OCI-LY7 (cell line): ENCODE results near the gene YY1AP1. TPM values are rescaled to one million over a fixed set of nuclear protein-coding genes. Genes with fewer than 3 reads are reported as not detected.

ENCODE experiments used
- BruUV-seq: library from RNA; stranded (reverse); fragments of 400-500 nt; replicated peaks from 2 replicates; lab custom pipeline; 2021; lab: Mats Ljungman, UMichigan
- CTCF ChIA-PET: fragments of 300-600 bp; sonication (Branson Sonifier 250); formaldehyde crosslinking; loops from one replicate; lab custom pipeline; 2022; ENCODE audit warnings: antibody characterized with exemption; ENCODE audit not compliant: unreplicated experiment; lab: Charles Lee
- POLR2A ChIA-PET: fragments of 300-600 bp; sonication (Branson Sonifier 250); formaldehyde crosslinking; loops from one replicate; lab custom pipeline; 2022; ENCODE audit warnings: antibody characterized with exemption; lab: Charles Lee
- DNase-seq: peaks from one replicate; pipeline ENCODE4 v3.0.0-alpha.2; 2015; ENCODE audit warnings: low spot score
- H2AFZ ChIP-seq: fragments of 200-600 bp; sonication (generic), shearing (Covaris generic); 2 replicates; pipeline ENCODE4 v1.6.1; 2014; ENCODE audit warnings: mild to moderate bottlenecking, antibody characterized with exemption, low read length, moderate library complexity
- H3K27ac ChIP-seq: fragments of 200-600 bp; sonication (generic); 2 replicates; pipeline ENCODE4 v1.5.1; 2014; ENCODE audit warnings: mixed run types, low read depth, mild to moderate bottlenecking, moderate library complexity, low read length, inconsistent platforms; ENCODE audit not compliant: poor library complexity, severe bottlenecking
- H3K36me3 ChIP-seq: fragments of 200-600 bp; sonication (generic); 2 replicates; pipeline ENCODE4 v1.6.1; 2014; ENCODE audit warnings: mild to moderate bottlenecking, antibody characterized with exemption, low read length, moderate library complexity, mixed read lengths; ENCODE audit not compliant: insufficient read depth
- H3K4me1 ChIP-seq: fragments of 200-600 bp; sonication (generic); 2 replicates; pipeline ENCODE4 v1.5.1; 2014; ENCODE audit warnings: mild to moderate bottlenecking, low read length; ENCODE audit not compliant: insufficient read depth, poor library complexity, severe bottlenecking
- H3K4me2 ChIP-seq: fragments of 200-600 bp; sonication (generic); 2 replicates; pipeline ENCODE4 v1.6.1; 2014; ENCODE audit warnings: mild to moderate bottlenecking, low read length
- H3K4me3 ChIP-seq: fragments of 200-600 bp; sonication (generic); 2 replicates; pipeline ENCODE4 v1.5.1; 2014; ENCODE audit warnings: mild to moderate bottlenecking, low read depth, low read length; ENCODE audit not compliant: poor library complexity, severe bottlenecking
- H3K79me2 ChIP-seq: fragments of 200-600 bp; sonication (generic); 2 replicates; pipeline ENCODE4 v1.6.1; 2016; ENCODE audit warnings: low read depth, mild to moderate bottlenecking, low read length, moderate library complexity, mixed read lengths; ENCODE audit not compliant: insufficient read depth
- H3K9me2 ChIP-seq: fragments of 200-600 bp; sonication (generic); 2 replicates; pipeline ENCODE4 v1.6.1; 2016; ENCODE audit warnings: mild to moderate bottlenecking, low read length, mixed read lengths; ENCODE audit not compliant: insufficient read depth
- H3K9me3 ChIP-seq: fragments of 200-600 bp; sonication (generic); 2 replicates; pipeline ENCODE4 v1.6.1; 2014; ENCODE audit warnings: mild to moderate bottlenecking, mixed run types, low read length, mixed read lengths
- H4K20me1 ChIP-seq: fragments of 200-600 bp; sonication (generic); 2 replicates; pipeline ENCODE4 v1.6.1; 2014; ENCODE audit warnings: mild to moderate bottlenecking, antibody characterized with exemption, low read length, moderate library complexity, mixed read lengths; ENCODE audit not compliant: insufficient read depth
- CTCF ChIP-seq: fragments of 200-600 bp; sonication (generic); conservative IDR thresholded peaks from 2 replicates; pipeline ENCODE4 v1.5.1; 2014; ENCODE audit warnings: mild to moderate bottlenecking, antibody characterized with exemption, low read length, moderate library complexity, mixed read lengths
- EZH2phosphoT487 ChIP-seq: fragments of 200-600 bp; sonication (generic); IDR thresholded peaks from 2 replicates; pipeline ENCODE4 v1.6.1; 2018; ENCODE audit warnings: low read depth, borderline replicate concordance, mild to moderate bottlenecking, mixed run types, antibody characterized with exemption, low read length, moderate library complexity, mixed read lengths
- intact Hi-C: fragments of 100-400 bp; cut with micrococcal nuclease; formaldehyde crosslinking; loops from one replicate; pipeline ENCODE4 v1.10.0; 2022; ENCODE audit not compliant: unreplicated experiment
- total RNA-seq, 2 experiments: library from RNA; depleted of rRNA in 1 of 2; stranded (reverse); fragments of >200 nt in 1 of 2; shearing (Covaris generic) in 1 of 2; gene quantifications; 2 replicates each; pipeline ENCODE4 v1.2.3, GENCODE V29; 2014 to 2022

YY1AP1 gene
- total RNA-seq, 2 experiments from 2014 or later: 76.0 to 84.6 TPM

- CTCF ChIA-PET: no interaction called here
- POLR2A ChIA-PET: no interaction called here
- Histone ChIP-seq H3K36me3 (peaks cover 10% of the 10 kb centered on the region), H2AFZ (no peak overlapping the region), H3K4me3 (no peak overlapping the region), H3K4me2 (no peak overlapping the region), H3K4me1 (no peaks in the 10 kb centered on the region), H3K9me2 (no peaks in the 10 kb centered on the region), H3K27ac (no peak overlapping the region), H3K79me2 (no peaks in the 10 kb centered on the region), H4K20me1 (no peaks in the 10 kb centered on the region), H3K9me3 (0 out of 2 replicates have a peak, but pooled peaks cover 5% of the 10 kb centered on the region)
- DNase-seq: no peak
- TF ChIP-seq CTCF (no peak), EZH2phosphoT487 (no peak)
- no TSS peak for BruUV-seq
- intact Hi-C loops: no loop called here
Observed at GRCh38 chr1:155652951-155653350, 35.6 kb downstream of the YY1AP1 start.

- 0 out of 2 replicates have a peak, but pooled peaks cover 5% of the 10 kb centered on the region for H3K9me3 ChIP-seq
- 0 out of 2 replicates have a peak, but pooled peaks cover under 1% of the 10 kb centered on the region for H3K36me3 ChIP-seq
- ChIA-PET CTCF (no interaction called here), POLR2A (no interaction called here)
- H3K4me2 ChIP-seq: no peak overlapping the region
- H3K4me1 ChIP-seq: no peaks in the 10 kb centered on the region
- no peak for DNase-seq
- intact Hi-C loops: no loop called here
- no peak for TF ChIP-seq EZH2phosphoT487
- TF ChIP-seq CTCF: no peak
- H3K27ac ChIP-seq: no peak overlapping the region
- BruUV-seq: no TSS peak
- no peaks in the 10 kb centered on the region for H3K79me2 ChIP-seq
- no peaks in the 10 kb centered on the region for H3K9me2 ChIP-seq
- H3K4me3 ChIP-seq: no peak overlapping the region
- H2AFZ ChIP-seq: no peak overlapping the region
- H4K20me1 ChIP-seq: no peaks in the 10 kb centered on the region
Observed at GRCh38 chr1:155651861-155652661, 36.5 kb downstream of the YY1AP1 start.

GRCh38 chr1:155650231-155650757 is 38.3 kb downstream of the YY1AP1 start:
- no peak overlapping the region for H3K4me3 ChIP-seq
- no TSS peak for BruUV-seq
- TF ChIP-seq EZH2phosphoT487 (no peak), CTCF (no peak)
- DNase-seq: no peak
- no peaks in the 10 kb centered on the region for H4K20me1 ChIP-seq
- intact Hi-C loops: no loop called here
- H3K4me2 ChIP-seq: no peak overlapping the region
- no peaks in the 10 kb centered on the region for H3K36me3 ChIP-seq
- ChIA-PET CTCF (no interaction called here), POLR2A (no interaction called here)
- 0 out of 2 replicates have a peak, but pooled peaks cover 5% of the 10 kb centered on the region for H3K9me3 ChIP-seq
- no peaks in the 10 kb centered on the region for H3K79me2 ChIP-seq
- peaks cover 7% of the 10 kb centered on the region for H3K4me1 ChIP-seq
- no peak overlapping the region for H3K27ac ChIP-seq
- no peak overlapping the region for H2AFZ ChIP-seq
- H3K9me2 ChIP-seq: no peaks in the 10 kb centered on the region
